GM12801 (cell line): ENCODE measurements around the gene OR5A2.

ENCODE experiments used
- CTCF ChIP-seq: IDR thresholded peaks from one replicate; pipeline ENCODE4 v1.5.1; 2011; ENCODE audit warnings: control low read depth; ENCODE audit not compliant: insufficient read length; ENCODE audit errors: extremely low read depth

Gene OR5A2

DNA sequence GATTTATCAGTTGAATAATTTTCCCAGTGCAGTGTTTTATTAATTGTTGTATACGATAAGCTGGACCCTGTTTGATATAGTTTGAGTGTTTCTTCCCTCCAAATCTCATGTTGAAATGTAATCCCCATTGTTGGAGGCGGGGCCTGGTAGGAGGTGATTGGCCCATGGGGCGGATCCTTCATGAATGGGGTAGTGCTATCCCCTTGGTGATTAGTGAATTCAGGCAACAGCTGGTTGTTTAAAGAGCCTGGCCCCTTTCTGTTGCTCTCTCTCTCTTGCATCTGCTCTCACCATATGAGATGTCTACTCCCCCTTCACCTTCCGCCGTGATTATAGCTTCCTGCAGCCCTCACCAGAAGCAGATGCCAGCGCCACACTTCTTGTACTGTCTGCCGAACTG, 11.6 kb upstream of the OR5A2 start:
- TF ChIP-seq CTCF: no peak

DNA sequence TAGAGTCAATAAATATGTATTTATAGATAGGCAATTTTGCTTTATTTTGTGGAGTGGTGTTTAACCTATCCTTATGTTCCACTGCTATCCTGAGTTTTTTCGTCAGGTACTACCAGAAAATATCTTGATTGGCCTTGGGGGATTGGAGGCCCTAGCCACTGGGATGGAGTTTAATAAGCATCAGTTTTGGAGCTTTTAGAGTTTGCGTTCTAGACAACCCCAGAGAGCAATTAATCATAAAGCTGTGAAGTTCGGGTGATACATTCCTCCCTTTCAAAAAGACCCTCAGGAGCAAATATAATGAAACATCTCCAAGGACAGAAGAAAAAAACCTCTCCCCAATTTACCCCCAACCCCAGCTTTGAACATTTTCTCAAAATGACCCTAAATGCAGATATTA, 10.0 kb upstream of the OR5A2 start, which contains the start of gene OR5A1:
OR5A1 (plus strand) TSS at position 301 of the 400 bp plus-strand sequence. CDS start 6,700 bp downstream, outside the sequence.
- no peak for TF ChIP-seq CTCF

DNA sequence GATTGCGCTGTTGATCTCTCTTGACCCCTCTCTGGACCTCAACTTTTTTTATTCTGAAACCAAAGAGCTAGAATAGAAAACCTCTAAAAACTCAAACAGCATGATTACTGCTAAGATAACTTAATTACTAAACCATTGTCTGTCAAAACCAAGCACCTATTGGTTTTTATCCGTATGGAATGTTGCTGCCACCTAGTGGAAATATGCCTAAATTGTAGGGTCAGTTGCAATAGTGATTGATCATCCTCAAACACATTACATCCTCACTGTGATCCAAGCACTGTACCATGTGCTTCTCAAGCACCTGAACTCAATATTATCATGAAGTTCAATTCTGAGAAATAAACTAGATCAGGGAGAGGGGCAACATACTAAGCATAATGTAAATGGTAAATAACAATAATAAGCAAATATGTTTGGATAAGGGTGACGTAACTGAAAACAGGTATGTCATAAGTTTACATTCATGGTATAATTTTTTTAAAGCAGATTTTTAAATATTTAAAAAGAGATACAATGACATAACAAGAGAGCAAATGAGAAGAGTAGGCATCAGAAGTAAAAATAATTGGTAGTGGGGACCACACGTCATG, 3.8 kb upstream of the OR5A2 start:
- no peak for TF ChIP-seq CTCF

DNA sequence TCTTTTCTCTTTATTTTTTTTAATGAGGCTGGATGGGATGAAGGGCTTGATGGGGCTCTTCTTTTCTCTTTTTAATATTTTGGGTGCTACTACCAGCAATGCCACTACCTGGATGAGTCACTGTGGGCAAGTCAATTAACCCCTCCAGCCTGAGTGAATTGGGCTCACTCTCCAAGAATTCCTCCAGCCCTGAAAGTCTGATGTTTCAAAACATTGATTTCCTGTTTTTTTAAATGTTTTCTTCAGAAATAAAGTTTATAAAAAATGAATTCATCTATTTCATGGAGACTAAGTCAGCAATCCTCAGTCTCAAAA, 812 bp upstream of the OR5A2 start:
- no peak for TF ChIP-seq CTCF

GRCh38 chr11:59425131-59425530, 1.1 kb downstream of the OR5A2 start:
- TF ChIP-seq CTCF: no peak

- TF ChIP-seq CTCF: no peak
Observed at GRCh38 chr11:59423835-59424234, 2.4 kb downstream of the OR5A2 start.

GRCh38 chr11:59418156-59418555, 8.1 kb downstream of the OR5A2 start:
- TF ChIP-seq CTCF: no peak
